Stimulated activated CD4-positive, alpha-beta T cell treated with anti-CD3 and anti-CD28 coated beads, TNF-alpha, amount 100 ng/mL, for 24 hours (primary cell): ENCODE results near the gene MLYCD.

Experiments used
- DNase-seq, 3 experiments: peaks; one replicate each; pipeline ENCODE4 v3.0.0-alpha.2; 2020; ENCODE audit warnings: low read depth in 3 of 3

Gene MLYCD

GRCh38 chr16:83968891-83969649 lies 70.2 kb downstream of the MLYCD start:
- no peak for DNase-seq

DNA sequence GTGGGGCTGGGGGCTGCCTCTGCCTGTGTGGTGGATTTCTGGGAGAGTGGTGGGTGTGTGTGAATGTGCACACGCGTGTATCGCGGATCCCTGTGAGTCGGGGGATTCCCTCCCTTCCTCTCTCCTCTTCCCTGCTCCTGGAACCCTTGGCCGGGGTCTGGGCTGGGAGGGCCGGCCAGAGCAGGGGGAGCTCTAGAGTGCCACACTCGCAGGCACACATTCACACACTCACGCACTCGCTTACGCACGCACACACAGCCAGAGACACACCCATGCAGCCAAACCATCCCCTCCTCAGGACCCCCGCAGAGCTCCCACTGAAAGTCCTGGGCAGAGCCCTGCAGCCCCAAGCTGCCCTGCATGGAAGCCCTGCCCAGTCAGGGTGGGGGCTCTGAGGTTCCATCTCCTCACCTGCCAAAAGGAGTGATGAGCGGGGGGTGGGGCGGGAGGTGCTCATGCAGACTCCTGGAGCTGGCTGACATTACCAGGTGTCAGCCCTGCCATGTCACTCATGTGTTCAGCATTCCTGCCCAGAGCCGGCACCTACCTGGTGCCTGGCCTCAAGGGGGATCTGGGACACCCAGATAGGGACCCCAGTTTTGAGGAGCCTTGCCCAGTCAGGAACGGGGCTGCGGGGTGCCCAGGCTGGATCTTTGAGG lies 71.0 kb downstream of the MLYCD start:
- DNase-seq: no peak

- DNase-seq: no peak
These were observed 71.5 kb downstream of the MLYCD start for GRCh38 chr16:83970430-83970815.

DNA sequence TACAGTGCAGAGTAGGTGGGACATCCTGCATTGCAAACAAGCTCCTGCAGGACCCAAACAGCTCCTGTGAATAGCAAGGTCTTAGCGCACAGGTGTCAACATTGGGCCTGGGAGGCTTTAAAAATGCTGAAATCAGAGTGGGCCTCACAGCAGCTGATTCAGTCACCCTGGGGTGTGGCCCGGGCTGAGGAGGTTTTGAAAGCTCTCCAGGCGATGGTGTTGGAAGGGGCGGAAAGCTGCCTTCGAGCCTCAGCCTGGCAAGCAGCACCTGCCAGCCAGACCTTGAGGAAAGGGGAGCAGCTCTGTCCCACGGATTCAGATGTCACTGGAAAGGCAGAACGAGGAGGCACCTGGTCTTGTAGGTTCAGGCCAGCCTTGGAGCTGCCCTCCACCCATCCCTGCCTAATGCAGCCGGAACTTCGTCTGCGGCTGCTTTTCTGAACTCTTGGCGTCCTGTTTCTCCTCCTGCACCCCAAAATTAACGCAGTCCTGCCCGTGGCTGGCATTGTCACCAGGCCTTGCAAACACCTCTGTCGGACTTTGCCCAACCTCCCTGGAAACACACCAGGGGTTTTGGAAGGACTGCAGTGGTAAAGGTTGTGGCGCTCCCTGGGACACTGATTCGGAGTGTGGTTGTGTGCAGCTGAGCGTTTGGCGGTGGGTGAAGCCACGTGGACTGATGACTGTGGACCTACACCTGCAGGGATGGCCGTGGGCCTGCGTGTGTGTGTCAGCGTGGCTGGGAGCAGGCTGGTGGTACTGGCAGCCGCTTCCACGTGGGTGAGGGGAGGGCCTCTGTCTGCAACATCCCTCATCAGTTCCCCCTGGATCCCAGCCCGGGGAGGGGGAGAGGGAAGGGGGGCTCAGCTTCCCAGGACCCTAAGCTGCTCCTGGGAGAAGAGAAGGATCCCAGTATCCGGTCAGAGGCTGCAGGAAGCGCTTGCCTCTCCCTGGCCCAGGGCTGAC lies 72.5 kb downstream of the MLYCD start:
- DNase-seq: no peak

DNA sequence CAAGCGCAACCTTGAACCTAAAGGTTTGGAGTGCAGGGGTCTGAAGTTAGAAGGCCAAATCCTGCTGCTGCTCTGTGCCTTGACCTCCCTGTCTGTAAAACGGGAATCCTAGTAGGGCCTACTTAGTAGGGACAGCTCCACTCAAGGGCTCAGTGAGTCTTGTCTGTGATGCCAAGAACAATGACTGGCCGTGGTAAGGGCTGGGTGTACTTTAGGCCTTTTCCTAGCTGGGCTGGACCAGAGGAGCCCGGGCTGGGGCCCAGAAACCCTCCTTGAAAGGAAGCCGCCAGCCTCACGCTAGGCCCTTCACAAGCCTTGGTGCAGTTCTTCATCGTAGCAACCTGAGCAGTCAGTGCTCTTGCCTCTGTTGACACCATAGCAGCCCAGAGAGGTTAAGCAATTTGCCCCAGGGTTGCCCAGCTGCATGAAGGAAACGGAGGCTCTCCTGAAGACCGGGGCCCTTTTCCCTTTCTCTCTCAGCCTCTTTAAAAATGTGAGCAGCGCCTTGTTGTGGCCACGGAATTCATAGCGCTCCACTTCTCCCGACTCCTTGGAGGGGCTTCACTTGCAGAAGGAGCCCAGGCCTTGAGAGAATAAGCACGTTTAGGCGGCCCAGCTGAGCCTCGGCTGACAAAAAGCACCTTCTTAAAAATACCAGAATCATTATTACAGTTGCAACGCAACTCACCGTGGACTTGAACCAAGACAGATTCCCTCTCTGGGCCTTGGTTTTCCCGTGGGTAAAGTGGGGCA lies 73.5 kb downstream of the MLYCD start:
- no peak for DNase-seq

DNA sequence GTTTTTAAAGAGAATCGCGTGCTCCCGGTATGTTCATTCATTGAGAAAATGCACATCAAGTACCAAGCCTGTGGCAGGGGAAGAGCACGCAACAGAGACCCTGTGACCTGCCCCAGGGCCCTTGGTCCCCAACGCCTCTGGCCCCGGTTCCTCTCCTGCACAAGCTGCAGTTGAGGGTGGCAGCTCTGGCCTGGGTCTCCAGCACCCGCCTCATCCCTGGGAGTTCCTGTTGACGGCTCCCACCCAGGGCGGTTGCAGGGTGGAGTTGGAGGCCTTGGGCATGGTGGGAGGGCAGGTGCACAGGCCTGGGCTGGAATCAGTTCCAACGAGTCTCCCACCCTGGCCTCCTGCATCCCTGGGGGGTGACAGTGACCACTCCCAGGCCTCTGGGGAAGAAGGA lies 74.2 kb downstream of the MLYCD start:
- DNase-seq: no peak

- no peak for DNase-seq
These were observed 74.9 kb downstream of the MLYCD start for GRCh38 chr16:83973581-83974385.

- no peak for DNase-seq
These were observed 75.6 kb downstream of the MLYCD start for GRCh38 chr16:83974475-83974874.

GRCh38 chr16:83975590-83976260 lies 76.8 kb downstream of the MLYCD start:
- DNase-seq: no peak
